Dermis blood vessel endothelial cell (primary cell): ENCODE measurements around the gene TAAR9. TPM values are rescaled to one million over a fixed set of nuclear protein-coding genes. Genes with fewer than 3 reads are reported as not detected.
A peak's percentile ranks its signal among the peaks of the same experiment; 100 is the strongest.
"Not testable (repeated sequence)": the region's sequence is repeated elsewhere in the genome, so short reads cannot be mapped to it uniquely, and the experiment has no call there.

Source experiments
- DNase-seq: peaks from one replicate; pipeline ENCODE4 v3.0.0; 2010
- total RNA-seq: library from RNA; depleted of rRNA; stranded (reverse); fragments of >200 nt; gene quantifications from 2 replicates; pipeline ENCODE4 v1.2.3, GENCODE V29; 2014

Gene TAAR9
- total RNA-seq, 1 donor from 2014 or later: not detected

DNA sequence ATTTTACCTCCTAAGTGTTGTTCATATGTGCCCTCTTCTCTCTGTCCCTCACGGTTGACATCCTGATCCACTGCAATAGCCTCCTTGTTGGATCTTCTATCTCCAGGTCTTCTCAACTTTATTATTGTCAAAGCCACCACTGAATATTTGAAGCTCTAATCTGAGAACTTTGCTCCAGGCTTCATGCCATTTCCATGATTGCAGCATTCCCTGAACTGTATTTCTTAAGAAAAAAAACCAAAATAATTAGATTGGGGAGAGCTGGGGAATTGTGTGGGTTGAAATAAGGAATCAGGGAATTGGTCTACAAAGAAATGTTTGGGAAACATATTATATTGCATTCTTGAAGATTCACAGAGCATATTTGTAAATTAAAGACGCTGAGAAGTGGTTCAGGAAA lies 22.7 kb upstream of the TAAR9 start:
- no peak for DNase-seq

DNA sequence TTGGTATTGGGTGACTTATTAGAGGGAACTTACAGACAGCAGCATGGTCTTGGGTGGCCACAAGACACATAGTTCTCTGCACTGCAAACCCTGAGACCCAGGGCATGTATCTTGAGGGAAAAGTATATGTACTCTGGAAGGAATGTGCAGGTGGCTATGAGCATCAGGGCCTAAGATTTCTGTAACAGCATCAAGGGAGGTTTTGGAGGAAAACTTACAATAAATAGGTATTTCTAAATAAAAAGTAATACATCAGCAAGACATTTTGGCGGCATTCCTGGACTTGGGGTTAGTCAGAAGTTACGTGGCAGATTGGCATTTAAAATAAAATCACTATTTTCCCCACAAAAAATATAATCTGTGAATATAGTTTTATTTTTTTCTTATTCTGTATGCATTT lies 17.1 kb upstream of the TAAR9 start:
- no peak for DNase-seq

DNA sequence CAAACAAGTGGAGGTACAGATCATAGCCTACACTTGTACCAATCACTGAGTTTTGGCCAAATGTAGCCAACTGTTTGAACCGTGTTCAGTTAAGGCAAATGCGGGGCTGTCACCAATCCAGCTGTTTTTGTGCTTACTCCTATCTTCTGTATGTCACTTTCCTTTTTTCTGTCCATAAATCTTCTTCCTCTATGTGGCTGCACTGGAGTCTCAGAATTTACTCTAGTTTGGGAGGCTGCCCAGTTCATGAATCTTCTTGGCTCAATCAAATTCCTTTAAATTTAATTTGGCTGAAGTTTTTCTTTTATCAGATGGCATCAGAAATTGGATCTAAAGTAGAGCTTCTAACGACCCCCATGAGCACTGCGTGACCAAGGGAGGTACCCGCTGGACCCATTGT lies 13.4 kb upstream of the TAAR9 start:
- no peak for DNase-seq

DNA sequence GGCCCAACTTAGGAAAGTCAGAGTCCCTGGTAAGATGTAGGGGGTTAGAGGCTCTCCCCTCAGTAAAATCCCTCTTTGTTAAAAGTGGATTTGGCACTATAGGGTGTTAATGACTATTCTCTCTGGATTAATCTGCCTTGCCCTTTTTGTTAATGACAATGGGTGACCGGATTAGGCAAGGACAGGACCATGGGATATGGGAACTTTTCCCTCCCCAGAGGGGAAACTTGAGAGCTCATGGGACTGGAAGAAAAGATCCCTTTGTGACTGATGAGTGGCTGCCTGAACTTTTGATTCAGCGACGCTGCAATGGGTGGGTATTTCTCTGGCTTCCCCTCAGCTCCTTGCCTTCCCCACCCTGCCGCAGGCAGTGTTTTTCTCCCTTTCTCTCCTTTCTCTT lies 12.2 kb upstream of the TAAR9 start:
- DNase-seq: no peak

DNA sequence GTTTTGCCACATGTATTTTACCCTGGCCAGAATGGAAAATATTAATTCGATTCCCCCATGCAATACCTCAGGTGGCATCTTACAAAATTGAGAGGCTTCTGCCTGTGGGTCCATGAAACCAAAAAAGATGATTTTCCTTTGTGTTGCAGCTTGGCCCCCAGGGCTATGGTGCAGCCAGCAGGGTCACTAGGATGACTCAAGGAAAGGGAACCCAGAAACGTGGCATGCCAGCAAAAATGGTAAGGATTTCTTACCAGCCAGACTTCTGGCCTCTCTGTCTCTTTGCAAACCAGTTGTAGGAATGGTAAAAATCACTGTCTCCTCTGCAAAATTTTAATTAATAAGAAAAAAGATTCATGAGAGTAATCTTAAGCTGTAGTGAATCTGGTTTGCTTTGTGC lies 11.6 kb upstream of the TAAR9 start:
- DNase-seq: no peak

DNA sequence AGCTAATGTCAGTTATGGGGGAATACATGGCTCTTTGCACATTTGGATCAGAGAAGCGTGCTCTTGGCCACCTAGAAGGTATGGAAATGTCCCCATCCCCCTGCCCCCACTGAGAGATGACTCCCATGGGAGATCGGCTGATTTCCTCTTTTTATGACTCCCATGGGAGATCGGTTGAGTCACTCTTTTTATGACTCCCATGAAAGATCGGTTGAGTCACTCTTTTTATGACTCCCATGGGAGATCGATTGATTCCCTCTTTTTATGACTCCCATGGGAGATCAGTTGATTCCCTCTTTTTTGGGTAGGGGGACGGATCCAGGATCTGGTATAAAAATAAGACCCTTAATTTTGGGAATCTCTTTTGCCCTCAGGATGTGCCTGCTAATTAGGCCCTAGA lies 10.3 kb upstream of the TAAR9 start:
- DNase-seq: no peak

DNA sequence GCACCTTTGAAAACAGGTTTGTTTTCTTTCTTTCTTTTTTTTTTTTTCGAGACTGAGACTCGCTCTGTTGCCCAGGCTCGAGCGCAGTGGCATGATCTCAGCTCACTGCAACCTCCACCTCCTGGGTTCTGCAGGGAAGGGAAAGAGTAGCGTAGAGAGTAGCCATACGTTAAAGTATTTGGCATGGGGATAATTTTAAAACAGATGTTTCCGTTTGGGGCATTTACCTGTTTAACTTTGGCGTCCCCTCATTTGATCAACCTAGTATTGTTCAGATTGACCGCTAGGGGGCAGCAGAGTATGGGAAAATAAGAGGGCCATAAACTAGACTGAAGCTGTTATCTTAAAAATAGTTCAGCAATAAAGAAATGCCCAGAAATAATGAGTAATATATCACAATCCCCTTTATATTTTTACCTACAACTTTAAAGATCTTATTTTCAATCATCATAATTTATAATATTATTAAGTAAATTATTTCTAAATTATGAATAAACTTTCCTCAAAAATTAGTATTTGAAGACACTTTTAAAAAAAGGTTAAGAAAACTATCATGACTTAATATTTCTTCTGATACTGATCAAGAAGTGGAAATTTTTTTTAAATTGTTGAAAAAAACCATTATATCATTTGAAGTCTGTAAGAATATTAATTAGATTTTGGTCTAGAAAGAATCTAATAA lies 7.6 kb upstream of the TAAR9 start:
- peak; percentile 81 for DNase-seq

DNA sequence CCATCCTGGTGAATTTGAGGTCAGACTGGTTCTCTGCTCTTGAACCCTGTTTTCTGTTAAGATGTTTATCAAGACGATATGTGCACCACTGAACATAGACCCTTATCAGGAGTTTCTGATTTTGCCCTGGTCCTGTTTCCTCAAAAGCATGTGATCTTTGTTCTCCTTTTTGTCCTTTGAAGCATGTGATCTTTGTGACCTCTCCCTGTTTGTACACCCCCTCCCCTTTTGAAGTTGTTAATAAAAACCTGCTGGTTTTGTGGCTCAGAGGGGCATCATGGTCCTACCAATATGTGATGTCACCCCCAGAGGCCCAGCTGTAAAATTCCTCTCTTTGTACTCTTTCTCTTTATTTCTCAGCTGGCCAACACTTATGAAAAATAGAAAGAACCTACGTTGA lies 3.5 kb upstream of the TAAR9 start:
- not testable (repeated sequence) for DNase-seq

DNA sequence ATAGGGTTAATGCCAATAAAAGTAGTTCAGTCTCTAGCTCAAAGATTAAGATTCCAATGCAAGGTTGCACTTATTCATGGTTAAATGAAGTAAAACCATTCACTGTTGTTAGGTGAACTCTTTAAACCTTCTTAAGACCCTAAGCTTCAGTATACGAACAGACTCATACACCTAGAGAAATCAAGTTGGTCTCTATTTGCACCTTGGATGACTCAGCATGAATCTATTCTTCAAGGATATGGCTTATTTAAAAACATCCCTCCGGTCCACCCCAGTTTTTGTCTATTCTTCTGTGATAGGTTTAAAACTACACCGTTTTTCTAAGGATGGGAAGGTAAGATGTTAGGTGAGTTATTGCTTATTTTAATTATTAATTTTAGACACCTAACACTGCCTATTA lies 932 bp upstream of the TAAR9 start:
- DNase-seq: no peak

DNA sequence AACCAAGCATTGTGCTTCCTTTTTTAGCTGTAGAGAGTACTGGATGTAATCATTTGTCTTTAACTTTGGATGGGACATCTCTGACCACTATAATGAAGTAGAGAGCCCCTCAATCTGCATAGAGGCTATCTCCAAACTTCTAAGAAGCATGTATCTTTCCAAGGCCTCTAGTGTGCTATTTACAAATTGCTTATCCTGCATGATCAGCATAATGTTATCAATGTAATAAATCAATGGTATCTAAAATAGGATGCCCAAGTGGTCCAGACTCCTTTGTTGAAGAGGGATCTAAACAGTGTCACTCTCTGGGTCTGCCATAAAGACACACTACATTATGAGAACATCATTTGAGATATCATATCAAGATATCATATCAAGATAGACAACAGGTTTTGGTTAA lies 6.7 kb downstream of the TAAR9 start:
- no peak for DNase-seq

DNA sequence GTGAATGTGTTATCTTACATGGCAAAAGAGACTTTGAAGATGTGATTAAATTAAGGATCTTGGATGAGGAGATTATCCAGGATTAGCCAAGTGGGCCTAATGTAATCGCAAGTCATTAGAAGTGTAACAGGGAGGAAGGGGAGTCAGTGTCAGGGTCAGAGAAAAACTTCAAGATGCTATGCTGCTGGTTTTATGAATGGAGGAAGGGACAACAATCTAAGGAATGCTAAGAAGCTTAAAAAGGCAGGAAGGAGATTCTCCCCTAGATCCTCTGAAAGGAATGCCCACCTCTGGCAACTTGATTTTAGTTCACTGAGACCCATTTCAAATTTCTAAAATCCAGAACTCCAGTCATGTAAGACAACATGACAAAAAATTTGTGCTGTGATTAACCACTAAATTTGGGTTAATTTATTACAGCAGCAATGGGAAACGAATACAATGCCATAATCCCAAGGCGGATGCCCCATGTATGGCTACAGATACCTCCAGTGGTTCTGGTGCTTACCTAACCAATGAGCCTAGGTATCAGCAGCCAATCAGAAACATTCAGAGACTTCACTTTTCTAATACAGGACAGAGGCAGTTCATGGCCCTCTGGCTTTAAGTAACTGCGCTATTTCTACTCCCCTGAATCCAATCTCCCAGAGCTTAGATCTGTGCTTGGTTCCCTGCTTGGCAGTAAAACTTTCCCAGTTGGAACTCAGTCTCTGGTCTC lies 10.8 kb downstream of the TAAR9 start:
- DNase-seq: no peak

DNA sequence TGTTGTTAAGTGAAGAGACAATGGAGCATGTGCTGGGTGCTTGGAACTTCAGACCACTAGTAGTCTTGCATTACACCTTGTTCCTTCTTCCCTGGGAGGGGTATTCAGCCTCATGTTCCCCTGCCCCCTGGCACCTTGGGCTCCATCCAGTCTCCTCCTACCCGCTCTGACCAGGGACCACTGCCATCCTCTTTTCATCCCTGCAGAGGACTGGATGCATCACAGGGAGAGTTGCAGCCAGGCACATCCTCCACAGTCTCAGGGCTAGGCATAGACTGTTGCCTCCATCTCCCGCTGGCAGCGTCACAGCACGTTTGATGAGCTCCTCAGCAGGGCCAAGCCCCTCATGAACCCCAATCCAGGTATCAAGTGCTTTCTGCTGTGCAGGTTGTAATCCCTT lies 13.1 kb downstream of the TAAR9 start:
- no peak for DNase-seq

DNA sequence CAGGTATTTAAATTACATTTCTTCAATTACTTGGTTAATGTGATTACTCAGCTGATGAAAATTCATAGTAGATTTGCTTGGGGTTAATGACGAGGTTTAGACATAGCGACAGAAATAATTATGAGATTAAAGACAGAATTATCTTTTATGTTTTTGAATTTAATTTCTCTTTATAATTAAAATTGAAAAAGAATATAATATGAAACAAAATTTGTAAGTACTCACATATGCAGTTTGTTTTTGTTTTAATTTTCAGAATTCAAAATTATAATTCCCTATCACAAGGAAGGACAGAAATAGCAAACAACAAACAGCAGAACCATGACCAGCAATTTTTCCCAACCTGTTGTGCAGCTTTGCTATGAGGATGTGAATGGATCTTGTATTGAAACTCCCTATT lies 14.3 kb downstream of the TAAR9 start, which contains the start of gene TAAR8:
Gene TAAR8 (plus strand): TSS at position 301 of the 400 bp plus-strand sequence. CDS start 21 bp downstream, at position 322.
- no peak for DNase-seq

DNA sequence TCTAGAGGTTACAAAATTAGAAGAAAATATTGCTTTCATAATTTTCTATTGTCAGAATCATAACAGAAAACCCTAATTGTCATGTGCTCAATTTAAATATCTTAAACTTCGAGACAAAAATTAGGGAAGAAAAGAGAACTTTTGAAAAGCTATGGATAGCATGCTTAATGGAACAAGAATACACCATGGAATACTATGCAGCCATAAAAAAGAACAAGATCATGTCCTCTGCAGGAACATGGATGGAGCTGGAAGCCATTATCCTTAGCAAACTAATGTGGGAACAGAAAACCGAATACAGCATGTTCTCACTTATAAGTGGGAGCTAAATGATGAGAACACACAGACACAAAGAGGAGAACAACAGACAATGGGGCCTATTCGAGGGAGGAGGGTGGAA lies 22.0 kb downstream of the TAAR9 start:
- not testable (repeated sequence) for DNase-seq

DNA sequence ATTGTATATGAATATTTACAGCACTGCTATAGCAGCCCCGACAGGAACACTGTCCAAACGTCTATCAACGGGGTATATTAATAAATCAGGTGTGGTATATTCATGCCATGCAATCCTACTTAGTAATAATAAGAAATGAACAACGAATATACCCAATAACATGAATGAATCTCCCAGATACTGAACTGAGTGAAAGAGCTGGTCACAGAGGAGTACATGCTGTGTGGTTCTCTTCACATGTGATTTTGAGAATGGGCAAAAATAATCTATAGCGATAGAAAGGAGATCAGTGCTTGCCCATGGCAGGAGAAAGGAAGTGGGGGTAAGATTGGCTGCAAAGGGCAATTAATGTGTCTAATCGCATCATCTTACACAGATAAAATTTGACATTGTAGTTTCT lies 28.3 kb downstream of the TAAR9 start:
- no peak for DNase-seq

DNA sequence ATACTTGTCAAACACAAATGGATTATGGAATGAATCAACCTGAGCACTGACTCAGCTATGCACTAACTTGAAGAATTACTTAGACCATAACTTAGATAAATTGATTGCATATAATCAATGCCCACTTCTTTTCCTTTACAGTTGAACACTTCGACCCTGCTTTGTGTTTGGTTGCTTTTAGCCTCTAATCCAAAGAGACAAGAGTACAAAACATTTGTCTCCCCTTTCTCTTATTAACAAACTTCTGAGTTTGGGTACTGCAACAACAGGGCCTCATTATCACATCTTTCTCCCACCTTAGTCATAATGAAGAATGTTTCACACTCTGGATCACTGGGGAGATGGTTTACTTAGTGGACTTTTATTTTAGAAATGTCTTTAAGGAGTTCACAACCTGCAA lies 29.5 kb downstream of the TAAR9 start:
- DNase-seq: no peak

DNA sequence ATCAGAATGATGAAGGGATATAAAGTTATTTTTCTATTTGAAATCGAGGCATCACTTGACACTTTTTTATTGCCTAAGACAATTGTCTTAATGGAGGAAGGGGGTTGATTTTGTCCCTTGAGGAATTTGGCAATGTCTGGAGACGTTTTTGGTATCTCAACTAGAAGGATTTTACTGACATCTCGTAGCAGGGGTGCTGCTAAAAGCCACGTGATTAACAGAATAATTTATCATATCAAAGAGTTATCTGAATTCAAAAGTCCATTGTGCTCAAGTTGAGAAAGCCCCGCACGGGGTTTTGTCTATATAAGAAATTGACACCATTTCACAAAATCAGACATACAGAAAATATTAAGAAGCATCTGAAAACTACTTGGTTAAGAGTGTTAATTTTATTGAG lies 30.5 kb downstream of the TAAR9 start:
- DNase-seq: no peak

DNA sequence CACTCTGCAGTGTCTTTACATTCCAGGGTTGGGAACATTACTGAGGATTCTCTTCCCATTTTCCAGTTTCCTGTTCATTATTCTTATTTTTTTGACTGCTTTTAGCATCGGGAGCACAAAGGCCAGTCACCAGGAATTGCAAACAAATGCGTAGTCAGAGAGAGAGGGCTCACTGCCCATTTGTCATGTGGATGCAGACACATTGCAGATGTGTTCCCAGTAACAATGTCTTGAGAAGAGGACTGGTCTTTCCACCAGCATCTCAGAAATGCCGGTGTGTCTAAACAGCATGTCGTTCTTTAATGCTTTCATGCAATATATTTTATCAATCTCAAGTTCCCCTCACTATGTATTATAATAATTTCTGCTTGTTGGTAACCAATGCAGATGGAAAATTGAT lies 31.1 kb downstream of the TAAR9 start:
- DNase-seq: no peak

DNA sequence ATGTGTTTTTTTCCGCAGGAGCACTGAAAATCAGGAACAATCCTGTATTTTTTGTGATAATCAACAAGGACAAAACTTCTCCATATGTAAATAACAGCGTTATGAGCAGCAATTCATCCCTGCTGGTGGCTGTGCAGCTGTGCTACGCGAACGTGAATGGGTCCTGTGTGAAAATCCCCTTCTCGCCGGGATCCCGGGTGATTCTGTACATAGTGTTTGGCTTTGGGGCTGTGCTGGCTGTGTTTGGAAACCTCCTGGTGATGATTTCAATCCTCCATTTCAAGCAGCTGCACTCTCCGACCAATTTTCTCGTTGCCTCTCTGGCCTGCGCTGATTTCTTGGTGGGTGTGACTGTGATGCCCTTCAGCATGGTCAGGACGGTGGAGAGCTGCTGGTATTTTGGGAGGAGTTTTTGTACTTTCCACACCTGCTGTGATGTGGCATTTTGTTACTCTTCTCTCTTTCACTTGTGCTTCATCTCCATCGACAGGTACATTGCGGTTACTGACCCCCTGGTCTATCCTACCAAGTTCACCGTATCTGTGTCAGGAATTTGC lies 32.2 kb downstream of the TAAR9 start, which contains the start of gene TAAR6:
Gene TAAR6 (plus strand): TSS at position 102 of the 557 bp plus-strand sequence. CDS start 0 bp downstream, at position 102.
- no peak for DNase-seq

DNA sequence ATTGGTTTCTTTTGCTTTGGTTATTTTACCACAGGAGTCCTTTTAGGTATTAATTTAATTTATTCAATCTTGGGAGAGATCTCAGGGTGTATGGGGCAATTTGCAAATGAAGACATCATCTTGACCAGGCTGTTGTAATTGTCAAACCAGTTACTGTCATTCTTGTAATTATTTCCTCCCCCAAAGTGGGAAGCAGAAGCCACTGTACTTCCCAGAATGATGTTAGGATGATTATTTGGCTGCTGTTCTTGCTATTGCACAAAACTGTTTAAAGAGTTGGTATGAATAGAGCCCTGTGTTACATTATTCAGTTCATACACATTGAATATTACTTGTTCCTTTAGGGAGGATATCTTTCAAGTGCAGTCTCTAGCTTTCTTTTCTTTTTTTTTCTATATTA lies 33.7 kb downstream of the TAAR9 start:
- DNase-seq: no peak

DNA sequence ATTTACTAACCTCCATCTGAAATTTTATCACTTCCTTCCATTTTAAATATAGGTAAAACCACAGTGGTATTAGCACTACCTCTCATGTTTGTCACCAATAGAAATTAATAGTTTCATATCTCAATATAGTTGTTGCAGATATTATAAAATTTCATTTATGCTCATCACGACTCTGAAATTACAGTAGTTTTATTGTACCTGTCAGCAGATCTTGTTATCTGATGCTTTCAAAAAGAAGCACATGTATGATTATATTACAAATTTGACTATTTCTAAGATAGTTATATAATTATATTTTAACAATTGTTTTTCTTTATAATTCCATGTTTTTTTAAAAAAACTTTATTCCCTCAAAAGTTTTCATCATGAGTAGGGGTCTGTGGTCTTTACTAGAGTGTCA lies 46.6 kb downstream of the TAAR9 start:
- no peak for DNase-seq

DNA sequence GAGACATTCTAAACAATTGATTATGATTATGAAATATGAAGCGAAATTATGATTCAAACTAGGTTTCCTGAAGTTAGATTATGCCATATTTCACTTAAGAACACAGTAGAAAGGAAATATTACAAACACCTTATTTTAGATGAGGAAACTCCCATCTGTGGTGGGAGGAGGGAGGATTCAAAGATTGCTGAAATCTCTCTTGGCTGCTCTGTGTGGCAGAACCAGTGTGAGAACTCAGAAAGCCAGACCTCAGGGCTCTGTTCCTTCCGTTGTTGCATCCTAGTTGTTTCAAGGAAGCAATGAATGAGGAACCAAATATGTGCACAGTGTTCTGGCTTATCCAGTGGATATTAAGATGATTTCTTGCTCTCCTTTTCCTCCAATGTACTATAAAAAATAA lies 49.3 kb downstream of the TAAR9 start:
- DNase-seq: no peak
